Gastrocnemius medialis (tissue), 4 donors: Measurements from ENCODE around the gene SPATA6L. TPM values are rescaled to one million over a fixed set of nuclear protein-coding genes. Genes with fewer than 3 reads are reported as not detected.
A peak's percentile ranks its signal among the peaks of the same experiment; 100 is the strongest.

ENCODE experiments used
- ATAC-seq, 2 donors: fragments of 150-250 bp; one replicate each; pipeline ENCODE4 v1.9.1; 2016
- DNase-seq, 2 donors: peaks; one replicate each; pipeline ENCODE4 v3.0.0-alpha.2; 2019
- H3K27ac ChIP-seq, 4 donors: fragments of 200-600 bp; sonication (generic); 1 replicate in 1 of 4; 2 replicates in 3 of 4; pipeline ENCODE4 v1.5.1; 2016 to 2018; ENCODE audit warnings: mild to moderate bottlenecking in 2 of 4, moderate library complexity in 1 of 4
- H3K27me3 ChIP-seq, 3 donors: fragments of 200-600 bp; sonication (generic) in 2 of 3; 1 replicate in 1 of 3; 2 replicates in 2 of 3; pipeline versions ENCODE4 v1.5.1 to v1.6.0; 2016 to 2019; ENCODE audit warnings: mild to moderate bottlenecking in 1 of 3, moderate library complexity in 1 of 3
- H3K36me3 ChIP-seq, 2 donors: fragments of 200-600 bp; sonication (generic) in 1 of 2; one replicate each; pipeline ENCODE4 v1.5.1; 2017 to 2018
- H3K4me1 ChIP-seq, 2 donors: fragments of 200-600 bp; sonication (generic) in 1 of 2; one replicate each; pipeline ENCODE4 v1.5.1; 2016 to 2017; ENCODE audit warnings: mild to moderate bottlenecking in 2 of 2
- H3K4me3 ChIP-seq, 4 donors: fragments of 200-600 bp; sonication (generic) in 3 of 4; 1 replicate in 1 of 4; 2 replicates in 3 of 4; pipeline ENCODE4 v1.5.1; 2016 to 2019; ENCODE audit warnings: mild to moderate bottlenecking in 2 of 4
- H3K9me3 ChIP-seq, 3 donors: fragments of 200-600 bp; sonication (generic) in 2 of 3; 1 replicate in 1 of 3; 2 replicates in 2 of 3; pipeline ENCODE4 v1.5.1; 2016 to 2019
- CTCF ChIP-seq, 5 experiments: fragments of 450-650 bp in 3 of 5; fragments of 200-600 bp in 2 of 5; sonication (generic) in 2 of 5; IDR thresholded peaks in 4 of 5; conservative IDR thresholded peaks in 1 of 5; 1 replicate in 4 of 5; 2 replicates in 1 of 5; pipeline ENCODE4 v1.5.1; 2016 to 2019; ENCODE audit warnings: antibody characterized with exemption in 5 of 5, mild to moderate bottlenecking in 3 of 5, moderate library complexity in 3 of 5
- POLR2A ChIP-seq, 2 donors: fragments of 450-650 bp; IDR thresholded peaks; one replicate each; pipeline ENCODE4 v1.6.1; 2017; ENCODE audit warnings: antibody characterized with exemption in 2 of 2, mild to moderate bottlenecking in 2 of 2, moderate library complexity in 2 of 2
- in situ Hi-C, 4 donors: fragments of 200-750 bp; cut with MboI; loops; one replicate each; pipeline versions ENCODE4 v1.15.0 to v1.8.0; 2017; ENCODE audit warnings: low sequenced_read_pairs in 4 of 4
- intact Hi-C: fragments of 100-400 bp; cut with DNase I; formaldehyde crosslinking; loops from one replicate; pipeline ENCODE4 v1.15.1; 2023; ENCODE audit warnings: low total_unique reads
- total RNA-seq, 4 donors: library from RNA; depleted of rRNA; stranded (reverse); fragments of >200 nt; gene quantifications; one replicate each; pipeline versions ENCODE4 v1.1.0 to v1.2.3, GENCODE V29; 2016

The SPATA6L gene
- total RNA-seq, 4 donors from 2014 or later = 0.39 to 0.44 TPM; not detected in 2

- H3K4me3 ChIP-seq = no peak overlapping the region
- H3K27me3 ChIP-seq = no peaks in the 10 kb centered on the region
- in situ Hi-C loops (loop anchor here in 1 of 4 donors (10.0 to 25.0 kb wide), 3 partner anchors 45 to 935 kb away; partner anchors contain the start of genes PLGRKT and RIC1), intact Hi-C loops (loop anchor here (10.0 kb wide), 1 partner anchor 825 kb away; the partner anchor contains the start of gene PDCD1LG2)
- TF ChIP-seq POLR2A (IDR thresholded peaks at IDR 0.05) (no peak), CTCF (IDR thresholded peaks at IDR 0.05 in 4 of 5, conservative IDR thresholded peaks at IDR 0.05 in 1 of 5) (no peak)
- H3K4me1 ChIP-seq = peaks cover 52 to 74% of the 10 kb centered on the region in 2 donors
- ATAC-seq = peak in 1 of 2 donors; percentile 18
- H3K36me3 ChIP-seq = peaks cover 0 to 35% of the 10 kb centered on the region in 2 donors
- peak overlapping the region; percentile 31 to 92 (median 51) for H3K27ac ChIP-seq
- H3K9me3 ChIP-seq = no peaks in the 10 kb centered on the region
- DNase-seq = no peak
Observed at GRCh38 chr9:4689687-4690104, 23.4 kb upstream of the SPATA6L start.

GRCh38 chr9:4689021-4689420, 22.7 kb upstream of the SPATA6L start:
- Histone ChIP-seq H3K27me3 (no peaks in the 10 kb centered on the region), H3K36me3 (peaks cover 0 to 29% of the 10 kb centered on the region in 2 donors), H3K4me3 (no peak overlapping the region), H3K4me1 (peaks cover 56 to 74% of the 10 kb centered on the region in 2 donors), H3K9me3 (no peaks in the 10 kb centered on the region), H3K27ac (peak overlapping the region; percentile 31 to 92 (median 51))
- in situ Hi-C loops = loop anchor here in 1 of 4 donors (10.0 to 25.0 kb wide), 3 partner anchors 46 to 936 kb away; partner anchors contain the start of genes PLGRKT and RIC1
- TF ChIP-seq POLR2A (IDR thresholded peaks at IDR 0.05) (no peak), CTCF (IDR thresholded peaks at IDR 0.05 in 4 of 5, conservative IDR thresholded peaks at IDR 0.05 in 1 of 5) (no peak)
- intact Hi-C loops = loop anchor here (10.0 kb wide), 1 partner anchor 826 kb away; the partner anchor contains the start of gene PDCD1LG2
- no peak for DNase-seq
- no peak for ATAC-seq

- Histone ChIP-seq H3K9me3 (no peaks in the 10 kb centered on the region), H3K27ac (peak overlapping the region; percentile 61 to 98 (median 82)), H3K27me3 (no peaks in the 10 kb centered on the region), H3K36me3 (peaks cover 0 to 25% of the 10 kb centered on the region in 2 donors), H3K4me1 (peaks cover 69 to 82% of the 10 kb centered on the region in 2 donors), H3K4me3 (peak overlapping the region in 2 of 4 donors; percentile 5 to 25)
- intact Hi-C loops (loop anchor here (10.0 kb wide), 1 partner anchor 828 kb away; the partner anchor contains the start of gene PDCD1LG2), in situ Hi-C loops (loop anchor here in 1 of 4 donors (10.0 to 25.0 kb wide), 3 partner anchors 48 to 938 kb away; partner anchors contain the start of genes PLGRKT and RIC1)
- TF ChIP-seq CTCF (IDR thresholded peaks at IDR 0.05 in 4 of 5, conservative IDR thresholded peaks at IDR 0.05 in 1 of 5) (no peak), POLR2A (IDR thresholded peaks at IDR 0.05) (no peak)
- no peak for DNase-seq
- ATAC-seq = no peak
Observed at GRCh38 chr9:4686584-4686983, 20.3 kb upstream of the SPATA6L start.

- Histone ChIP-seq H3K4me3 (peak overlapping the region in 1 of 4 donors; percentile 5), H3K4me1 (peaks cover 70 to 82% of the 10 kb centered on the region in 2 donors), H3K27me3 (no peaks in the 10 kb centered on the region), H3K9me3 (no peaks in the 10 kb centered on the region), H3K36me3 (peaks cover 0 to 25% of the 10 kb centered on the region in 2 donors), H3K27ac (peak overlapping the region; percentile 61 to 98 (median 82))
- in situ Hi-C loops = loop anchor here in 1 of 4 donors (10.0 to 25.0 kb wide), 3 partner anchors 49 to 939 kb away; partner anchors contain the start of genes PLGRKT and RIC1
- intact Hi-C loops = loop anchor here (10.0 kb wide), 1 partner anchor 829 kb away; the partner anchor contains the start of gene PDCD1LG2
- DNase-seq (no peak), ATAC-seq (peak; percentile 63 to 73)
- TF ChIP-seq POLR2A (IDR thresholded peaks at IDR 0.05) = no peak
- TF ChIP-seq CTCF (IDR thresholded peaks at IDR 0.05 in 4 of 5, conservative IDR thresholded peaks at IDR 0.05 in 1 of 5) = no peak
Observed at GRCh38 chr9:4686112-4686511, 19.8 kb upstream of the SPATA6L start.
